WI38 (cell line): ENCODE data around the gene SH3PXD2B.

ENCODE experiments used
- H3K4me3 ChIP-seq: 2 replicates; pipeline ENCODE4 v1.5.1; 2011; ENCODE audit warnings: low read depth, mild to moderate bottlenecking, control low read depth, low read length
- CTCF ChIP-seq: IDR thresholded peaks from 2 replicates; pipeline ENCODE4 v1.5.1; 2012; ENCODE audit warnings: low read depth, mild to moderate bottlenecking, control low read depth, low read length

SH3PXD2B gene

GRCh38 chr5:172478256-172478655 lies 23.9 kb upstream of the SH3PXD2B start:
- H3K4me3 ChIP-seq: no peak overlapping the region
- no peak for TF ChIP-seq CTCF

- no peak for TF ChIP-seq CTCF
- H3K4me3 ChIP-seq: no peak overlapping the region
Observed at GRCh38 chr5:172477466-172477865, 23.1 kb upstream of the SH3PXD2B start.

- no peak overlapping the region for H3K4me3 ChIP-seq
- TF ChIP-seq CTCF: no peak
Observed at GRCh38 chr5:172474293-172474692, 20.0 kb upstream of the SH3PXD2B start.

DNA sequence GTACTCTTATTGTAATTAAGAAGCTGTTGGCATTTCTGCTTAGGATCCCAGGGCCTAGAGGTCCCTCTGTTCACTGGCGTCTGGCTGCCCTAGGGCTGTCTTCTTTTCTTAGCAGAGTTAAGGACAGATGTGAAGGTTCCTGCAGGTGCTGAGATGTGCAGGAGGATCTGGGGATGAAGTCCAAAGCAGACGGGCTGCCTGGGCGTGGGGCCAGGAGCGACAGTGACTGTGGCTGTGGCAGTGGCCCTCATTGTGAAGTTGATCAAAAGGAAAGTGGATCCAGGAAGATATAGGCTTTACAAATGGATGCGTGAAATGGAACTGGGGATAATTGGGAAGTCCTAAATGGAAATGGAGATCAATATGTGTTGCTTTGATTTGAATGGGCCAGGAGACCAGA lies 19.1 kb upstream of the SH3PXD2B start:
- H3K4me3 ChIP-seq: no peak overlapping the region
- no peak for TF ChIP-seq CTCF

GRCh38 chr5:172469697-172470096 lies 15.4 kb upstream of the SH3PXD2B start:
- no peak overlapping the region for H3K4me3 ChIP-seq
- TF ChIP-seq CTCF: no peak

DNA sequence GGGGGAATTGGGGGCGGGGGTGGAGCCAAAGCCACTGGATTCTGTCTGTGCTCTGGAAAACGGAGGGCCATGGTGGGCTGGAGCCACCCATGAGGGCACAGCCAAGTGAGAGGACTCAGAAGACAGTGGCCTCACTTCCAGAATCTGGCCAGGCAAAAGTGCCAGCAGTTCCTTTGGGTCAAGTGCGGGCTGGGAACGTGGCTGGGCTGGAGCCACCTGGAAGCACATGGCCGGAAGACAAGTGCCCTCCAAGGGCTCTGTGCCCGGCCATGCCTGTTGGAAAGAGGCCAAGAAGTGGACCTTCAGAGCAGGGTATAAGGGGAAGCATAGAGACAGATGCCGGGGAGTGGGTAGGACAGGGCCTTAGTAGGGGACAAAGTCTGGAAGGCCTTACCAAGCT lies 11.7 kb upstream of the SH3PXD2B start:
- no peak overlapping the region for H3K4me3 ChIP-seq
- TF ChIP-seq CTCF: no peak

DNA sequence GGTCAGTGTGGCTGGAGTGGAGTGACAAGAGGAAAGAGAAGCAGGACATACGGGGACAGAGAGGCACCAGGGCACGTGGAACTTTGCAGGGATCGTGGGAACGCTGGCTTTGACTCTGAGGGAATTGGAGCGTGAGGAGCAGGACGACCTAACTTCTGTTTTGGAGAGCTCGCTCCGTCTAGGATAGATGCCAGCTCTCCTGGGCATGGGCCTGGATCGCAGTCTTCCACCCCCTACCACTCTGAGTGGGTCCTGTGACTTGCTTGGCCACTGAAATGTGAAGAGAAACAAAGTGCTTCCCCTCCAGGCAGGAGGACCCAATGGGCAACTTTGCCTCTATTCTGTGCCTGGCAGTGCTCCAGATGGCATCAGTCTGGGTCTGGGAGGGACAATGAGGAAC lies 8.7 kb upstream of the SH3PXD2B start:
- H3K4me3 ChIP-seq: no peak overlapping the region
- TF ChIP-seq CTCF: no peak

GRCh38 chr5:172459783-172460165 lies 5.4 kb upstream of the SH3PXD2B start:
- H3K4me3 ChIP-seq: no peak overlapping the region
- no peak for TF ChIP-seq CTCF
